Body of pancreas (tissue), 4 donors: Measurements from ENCODE around the gene FUBP1. TPM values are rescaled to one million over a fixed set of nuclear protein-coding genes. Genes with fewer than 3 reads are reported as not detected.
A peak's percentile ranks its signal among the peaks of the same experiment; 100 is the strongest.

ENCODE experiments used
- ATAC-seq: fragments of 150-250 bp; one replicate; pipeline ENCODE4 v1.9.1; 2016
- DNase-seq, 4 donors: peaks; one replicate each; pipeline ENCODE4 v3.0.0-alpha.2; 2019
- H3K27ac ChIP-seq, 4 donors: fragments of 200-600 bp; sonication (generic); 1 replicate in 3 of 4; 2 replicates in 1 of 4; pipeline versions ENCODE4 v1.5.1 to v1.6.1; 2016 to 2019; ENCODE audit warnings: mild to moderate bottlenecking in 1 of 4, mixed read lengths in 1 of 4, moderate library complexity in 1 of 4
- H3K27me3 ChIP-seq, 2 donors: fragments of 200-600 bp; sonication (generic); one replicate each; pipeline ENCODE4 v1.6.0; 2016; ENCODE audit warnings: mild to moderate bottlenecking in 1 of 2
- H3K36me3 ChIP-seq, 2 donors: fragments of 200-600 bp; sonication (generic); replicated peaks in 1 of 2; 2 replicates each; pipeline ENCODE4 v1.5.1; 2016; ENCODE audit warnings: low read depth in 2 of 2; ENCODE audit not compliant: insufficient read depth in 1 of 2
- H3K4me1 ChIP-seq: fragments of 200-600 bp; sonication (generic); one replicate; pipeline ENCODE4 v1.6.0; 2016
- H3K4me3 ChIP-seq, 2 donors: fragments of 200-600 bp; sonication (generic); 1 replicate in 1 of 2; 2 replicates in 1 of 2; pipeline ENCODE4 v1.5.1; 2016 to 2019
- H3K9me3 ChIP-seq, 3 donors: fragments of 200-600 bp; sonication (generic); 1 replicate in 2 of 3; 2 replicates in 1 of 3; pipeline ENCODE4 v1.5.1; 2016
- POLR2A ChIP-seq, 3 donors: fragments of 450-650 bp; IDR thresholded peaks; one replicate each; pipeline ENCODE4 v1.6.1; 2016; ENCODE audit warnings: antibody characterized with exemption in 3 of 3, mild to moderate bottlenecking in 2 of 3
- WGBS, 2 donors: methylation state at CpG; one replicate each; pipeline ENCODE4 v1.1.5; 2017; 5-methylcytosine and 5-hydroxymethylcytosine counted together
- intact Hi-C: fragments of 100-400 bp; cut with DNase I; formaldehyde crosslinking; loops from one replicate; pipeline ENCODE4 v1.15.1; 2023
- total RNA-seq, 2 donors: library from RNA; depleted of rRNA; stranded (reverse); fragments of >200 nt; gene quantifications; one replicate each; pipeline ENCODE4 v1.1.0, GENCODE V29; 2016
- TF ChIP-seq, protein P1 (sequence below), 7 experiments: fragments of 450-650 bp in 4 of 7; fragments of 200-600 bp in 3 of 7; sonication (generic) in 3 of 7; IDR thresholded peaks; one replicate each; pipeline ENCODE4 v1.5.1; 2016 to 2019; ENCODE audit warnings: antibody characterized with exemption in 7 of 7

Gene FUBP1
- total RNA-seq, 2 donors from 2014 or later, result 56.7 to 63.8 TPM

DNA sequence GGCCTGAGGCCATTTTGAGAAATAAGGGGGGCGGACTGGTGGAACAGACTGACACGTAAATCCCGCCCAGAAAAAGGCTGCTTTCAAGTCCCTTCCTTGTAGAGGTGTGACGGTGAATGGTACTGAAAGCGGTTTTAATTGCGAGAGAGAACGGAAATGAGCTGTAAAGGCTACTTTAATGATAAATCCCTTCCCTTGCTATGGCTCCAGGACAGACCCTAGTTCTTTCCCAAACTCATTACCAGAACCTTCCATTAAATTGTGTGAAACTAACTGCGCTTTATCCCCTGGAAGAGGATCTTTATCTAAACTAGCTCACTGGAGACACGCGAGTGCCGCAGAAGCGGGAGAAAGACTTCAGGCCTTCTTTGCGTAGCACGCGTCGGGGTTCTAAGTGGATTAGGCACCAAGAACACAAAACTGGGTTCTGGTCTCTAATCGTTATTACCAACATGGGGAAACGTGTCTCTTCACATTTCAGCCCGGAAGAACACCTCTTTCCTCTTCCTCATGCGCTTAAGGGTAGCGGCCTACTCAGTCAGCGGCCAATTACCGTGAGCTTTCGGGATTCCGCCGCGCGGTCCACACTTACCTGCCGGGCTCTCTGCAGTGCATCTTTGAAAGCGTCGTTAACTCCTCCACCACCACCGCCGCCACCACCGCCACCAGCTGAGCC lies 441 bp downstream of the FUBP1 start:
- H3K36me3 ChIP-seq, result no peaks in the 10 kb centered on the region
- no peaks in the 10 kb centered on the region for H3K9me3 ChIP-seq
- H3K4me1 ChIP-seq, result peaks cover 48% of the 10 kb centered on the region
- peak; percentile 61 for ATAC-seq
- no peaks in the 10 kb centered on the region for H3K27me3 ChIP-seq
- H3K4me3 ChIP-seq, result peak overlapping the region; percentile 54 to 83
- peak; percentile 70 to 91 (median 75) for DNase-seq
- intact Hi-C loops, result no loop called here
- WGBS, 2 donors, result 0 to 1% methylated on average over 28 to 34 of the region's 34 CpGs
- H3K27ac ChIP-seq, result peak overlapping the region; percentile 95 to 99 (median 97)
- TF ChIP-seq, protein P1, sequence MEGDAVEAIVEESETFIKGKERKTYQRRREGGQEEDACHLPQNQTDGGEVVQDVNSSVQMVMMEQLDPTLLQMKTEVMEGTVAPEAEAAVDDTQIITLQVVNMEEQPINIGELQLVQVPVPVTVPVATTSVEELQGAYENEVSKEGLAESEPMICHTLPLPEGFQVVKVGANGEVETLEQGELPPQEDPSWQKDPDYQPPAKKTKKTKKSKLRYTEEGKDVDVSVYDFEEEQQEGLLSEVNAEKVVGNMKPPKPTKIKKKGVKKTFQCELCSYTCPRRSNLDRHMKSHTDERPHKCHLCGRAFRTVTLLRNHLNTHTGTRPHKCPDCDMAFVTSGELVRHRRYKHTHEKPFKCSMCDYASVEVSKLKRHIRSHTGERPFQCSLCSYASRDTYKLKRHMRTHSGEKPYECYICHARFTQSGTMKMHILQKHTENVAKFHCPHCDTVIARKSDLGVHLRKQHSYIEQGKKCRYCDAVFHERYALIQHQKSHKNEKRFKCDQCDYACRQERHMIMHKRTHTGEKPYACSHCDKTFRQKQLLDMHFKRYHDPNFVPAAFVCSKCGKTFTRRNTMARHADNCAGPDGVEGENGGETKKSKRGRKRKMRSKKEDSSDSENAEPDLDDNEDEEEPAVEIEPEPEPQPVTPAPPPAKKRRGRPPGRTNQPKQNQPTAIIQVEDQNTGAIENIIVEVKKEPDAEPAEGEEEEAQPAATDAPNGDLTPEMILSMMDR (IDR thresholded peaks at IDR 0.05), result no peak
- peak in 1 of 3 donors; percentile 43 for TF ChIP-seq POLR2A (IDR thresholded peaks at IDR 0.05)

DNA sequence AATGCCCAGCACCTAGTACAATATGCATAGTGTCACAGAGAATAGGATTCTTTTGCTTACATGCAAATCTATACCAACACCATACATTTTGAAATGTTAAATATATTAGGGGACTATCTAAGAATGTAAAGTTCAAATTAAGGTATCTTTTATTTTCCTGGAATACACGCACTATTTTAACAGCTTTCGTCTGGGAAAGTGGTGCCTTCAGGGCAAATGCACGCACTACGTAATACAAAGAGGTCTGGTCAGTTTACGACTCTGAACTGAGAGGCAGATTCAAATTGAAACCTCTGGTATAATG lies 931 bp downstream of the FUBP1 start:
- H3K9me3 ChIP-seq, result no peaks in the 10 kb centered on the region
- H3K4me3 ChIP-seq, result peak overlapping the region; percentile 54 to 83
- H3K27ac ChIP-seq, result peak overlapping the region; percentile 95 to 99 (median 97)
- ATAC-seq, result no peak
- no peaks in the 10 kb centered on the region for H3K36me3 ChIP-seq
- DNase-seq, result no peak
- intact Hi-C loops, result no loop called here
- H3K4me1 ChIP-seq, result peaks cover 46% of the 10 kb centered on the region
- 0 to 2% methylated on average over 5 of the region's 5 CpGs for WGBS, 2 donors
- no peaks in the 10 kb centered on the region for H3K27me3 ChIP-seq
- no peak for TF ChIP-seq POLR2A (IDR thresholded peaks at IDR 0.05)
- TF ChIP-seq, protein P1 (IDR thresholded peaks at IDR 0.05), result no peak

DNA sequence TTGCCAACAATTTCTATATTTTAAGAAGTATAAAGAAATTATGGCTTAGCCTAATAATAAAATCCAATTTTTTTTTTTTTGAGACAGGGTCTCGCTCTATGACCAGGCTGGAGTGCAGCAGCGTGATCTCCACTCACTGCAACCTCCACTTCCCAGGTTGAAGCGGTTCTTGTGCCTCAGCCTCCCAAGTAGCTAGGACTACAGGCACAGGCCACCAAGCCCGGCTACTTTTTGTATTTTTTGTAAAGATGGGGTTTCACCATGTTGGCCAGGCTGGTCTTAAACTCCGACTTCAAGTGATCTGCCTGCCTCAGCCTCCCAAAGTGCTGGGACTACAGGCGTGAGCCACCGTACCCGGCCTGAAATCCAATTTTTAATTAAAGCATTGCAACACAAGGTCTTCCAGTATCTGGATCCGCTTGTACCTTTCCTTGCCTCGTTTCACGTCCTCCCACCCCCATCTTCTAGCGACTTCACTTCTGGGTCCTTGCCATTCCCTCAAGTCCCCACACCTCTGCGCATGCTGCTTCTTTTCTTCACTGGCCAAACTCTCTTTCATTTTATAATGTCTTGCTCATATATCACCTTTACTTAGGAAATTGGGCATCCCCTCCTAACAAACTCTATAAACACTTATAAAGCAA lies 2.3 kb downstream of the FUBP1 start:
- peak overlapping the region in 3 of 4 donors; percentile 95 to 99 (median 97) for H3K27ac ChIP-seq
- peaks cover 52% of the 10 kb centered on the region for H3K4me1 ChIP-seq
- intact Hi-C loops, result no loop called here

GRCh38 chr1:77975907-77976306 lies 3.0 kb downstream of the FUBP1 start:
- H3K4me1 ChIP-seq, result peaks cover 51% of the 10 kb centered on the region
- no peaks in the 10 kb centered on the region for H3K27me3 ChIP-seq
- 10 to 19% methylated on average over 2 of the region's 2 CpGs for WGBS, 2 donors
- no peak overlapping the region for H3K4me3 ChIP-seq
- no peak for ATAC-seq
- H3K27ac ChIP-seq, result peak overlapping the region in 3 of 4 donors; percentile 27 to 99 (median 95)
- intact Hi-C loops, result no loop called here
- DNase-seq, result no peak
- TF ChIP-seq, protein P1 (IDR thresholded peaks at IDR 0.05), result no peak
- TF ChIP-seq POLR2A (IDR thresholded peaks at IDR 0.05), result no peak
- H3K9me3 ChIP-seq, result no peaks in the 10 kb centered on the region
- no peaks in the 10 kb centered on the region for H3K36me3 ChIP-seq

More for the DNA sequence above, 2.3 kb downstream of the FUBP1 start:
- no peaks in the 10 kb centered on the region for H3K27me3 ChIP-seq
- no peak for DNase-seq
- no peak for TF ChIP-seq POLR2A (IDR thresholded peaks at IDR 0.05)
- TF ChIP-seq, protein P1 (IDR thresholded peaks at IDR 0.05), result no peak
- H3K36me3 ChIP-seq, result no peaks in the 10 kb centered on the region
- ATAC-seq, result no peak
- 20 to 38% methylated on average over 13 of the region's 13 CpGs for WGBS, 2 donors
- H3K4me3 ChIP-seq, result peak overlapping the region in 1 of 2 donors; percentile 54
- no peaks in the 10 kb centered on the region for H3K9me3 ChIP-seq
